Right kidney (tissue), 1 donor: Measurements from ENCODE around the gene CLEC18C.
"Not testable (repeated sequence)": the region's sequence is repeated elsewhere in the genome, so short reads cannot be mapped to it uniquely, and the experiment has no call there.

ENCODE experiments used
- DNase-seq: peaks from one replicate; pipeline ENCODE4 v3.0.0-alpha.2; 2016

CLEC18C gene

DNA sequence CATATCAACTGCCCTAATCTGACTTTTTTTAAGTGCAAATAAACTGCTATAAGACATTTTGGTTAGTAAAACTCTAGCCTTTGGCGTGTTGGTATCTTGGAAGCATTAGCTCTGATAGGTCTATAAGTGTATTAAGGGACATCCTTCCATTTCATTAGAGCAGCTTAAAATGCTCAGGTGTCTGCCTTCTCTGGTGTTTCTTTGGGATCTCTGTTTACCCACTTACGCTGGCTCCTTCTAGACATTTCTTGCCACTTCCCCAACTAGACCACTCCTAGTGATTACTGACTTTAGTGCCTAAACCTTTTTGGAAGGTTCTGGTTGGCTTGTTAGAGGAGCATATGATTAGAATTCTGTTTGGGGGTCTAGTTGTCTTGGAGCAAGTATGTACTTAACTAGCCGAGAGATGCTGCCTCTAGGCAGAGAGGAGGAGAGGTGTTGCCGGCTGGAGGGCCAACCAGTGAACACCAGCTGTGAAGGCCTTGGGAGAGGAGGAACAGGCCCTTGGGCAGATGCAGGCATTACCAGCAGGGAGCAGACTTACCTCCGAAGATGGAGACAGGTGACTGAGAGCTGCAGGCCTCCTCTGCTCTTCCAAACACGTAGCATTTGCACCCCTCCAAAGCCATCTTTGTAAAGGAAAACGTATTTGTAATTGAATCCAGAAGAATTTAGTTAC, 15.2 kb upstream of the CLEC18C start:
- DNase-seq = no peak

DNA sequence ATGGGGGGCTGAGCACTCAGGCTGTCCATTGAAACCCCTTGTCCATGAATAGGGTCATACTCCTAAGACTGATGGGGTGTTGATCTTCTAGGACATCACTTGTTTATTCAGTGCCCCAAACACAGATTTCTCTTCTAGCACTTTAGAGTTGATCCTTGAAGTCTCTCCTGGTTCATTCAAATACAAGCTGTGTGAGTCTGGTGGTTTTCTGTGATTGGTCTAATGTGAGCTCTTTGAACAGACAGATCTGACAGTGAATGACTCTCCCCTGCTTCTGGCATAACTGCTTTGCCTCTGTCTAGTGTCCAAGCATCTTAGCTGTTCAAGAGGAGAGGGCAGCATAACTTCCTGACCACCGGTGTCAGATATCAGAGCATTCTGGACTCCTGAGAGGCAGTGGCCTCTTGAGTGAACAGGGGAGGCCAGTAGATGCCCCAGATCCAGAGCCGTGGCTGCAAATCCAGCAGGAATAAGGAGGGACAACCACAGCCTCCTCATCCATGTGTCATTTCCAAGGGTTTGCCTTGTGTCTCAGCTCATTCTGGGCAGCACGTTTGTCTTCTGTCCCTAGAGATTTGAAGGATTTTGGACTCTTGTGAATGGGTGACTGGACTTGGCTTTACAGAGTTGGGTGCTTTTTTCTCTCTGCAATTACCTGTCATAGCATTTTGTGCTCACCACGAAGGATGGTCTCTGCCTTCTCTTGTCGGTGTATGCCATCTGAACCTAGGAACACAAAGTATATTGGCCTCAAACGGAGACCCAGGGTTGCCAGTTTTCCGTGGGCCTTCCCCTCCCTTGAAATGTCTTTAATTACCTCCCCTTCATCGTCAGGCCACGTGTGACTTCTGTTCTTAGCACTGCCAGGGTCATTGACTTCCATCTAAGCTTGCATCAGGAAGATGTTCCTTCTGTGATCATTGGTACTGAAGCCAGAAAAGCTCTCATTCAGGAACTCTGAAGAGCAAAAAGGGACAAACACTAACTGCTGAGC, 13.9 kb upstream of the CLEC18C start:
- DNase-seq = no peak

- DNase-seq = no peak
Measured at GRCh38 chr16:70160388-70160787, 13.2 kb upstream of the CLEC18C start.

DNA sequence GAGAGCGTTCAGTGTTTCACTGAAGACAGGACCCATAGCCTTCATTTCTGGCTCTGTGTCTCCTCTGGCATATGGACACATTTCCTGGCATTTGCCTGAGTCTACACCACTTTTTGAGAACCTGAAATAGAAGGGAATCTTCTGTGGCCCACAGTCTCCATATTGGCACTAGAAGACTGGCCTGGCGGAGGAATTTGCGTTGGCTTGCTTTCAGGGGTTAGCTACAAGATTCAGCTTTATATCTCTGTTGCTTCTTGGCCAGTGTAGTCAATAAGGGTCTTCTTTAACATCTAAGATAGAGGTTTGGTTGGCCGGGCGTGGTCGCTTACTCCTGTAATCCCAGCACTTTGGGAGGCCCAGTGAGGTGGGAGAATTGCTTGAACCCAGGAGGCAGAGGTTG, 12.8 kb upstream of the CLEC18C start:
- DNase-seq = no peak

- no peak for DNase-seq
Measured at GRCh38 chr16:70161350-70161749, 12.2 kb upstream of the CLEC18C start.

DNA sequence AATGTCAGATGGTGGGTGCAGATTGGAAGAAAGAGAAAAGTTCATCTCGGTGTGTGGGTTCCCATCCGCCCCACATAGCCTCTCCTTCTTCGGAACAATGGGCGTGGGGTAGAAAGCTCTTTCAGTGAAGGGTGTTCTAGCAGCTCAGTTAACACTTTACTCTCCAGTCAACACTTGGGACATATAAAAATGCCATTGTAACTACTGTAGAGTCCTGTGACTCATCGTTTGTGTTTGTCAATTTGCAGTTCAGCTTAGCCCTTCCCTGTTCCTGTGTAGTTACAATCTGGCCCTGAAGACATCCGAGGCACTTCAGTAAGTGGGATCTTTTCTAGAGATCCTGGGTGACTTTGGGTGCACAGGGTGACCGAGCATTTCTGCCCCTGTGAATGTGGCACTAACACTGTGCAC, 11.5 kb upstream of the CLEC18C start:
- no peak for DNase-seq

DNA sequence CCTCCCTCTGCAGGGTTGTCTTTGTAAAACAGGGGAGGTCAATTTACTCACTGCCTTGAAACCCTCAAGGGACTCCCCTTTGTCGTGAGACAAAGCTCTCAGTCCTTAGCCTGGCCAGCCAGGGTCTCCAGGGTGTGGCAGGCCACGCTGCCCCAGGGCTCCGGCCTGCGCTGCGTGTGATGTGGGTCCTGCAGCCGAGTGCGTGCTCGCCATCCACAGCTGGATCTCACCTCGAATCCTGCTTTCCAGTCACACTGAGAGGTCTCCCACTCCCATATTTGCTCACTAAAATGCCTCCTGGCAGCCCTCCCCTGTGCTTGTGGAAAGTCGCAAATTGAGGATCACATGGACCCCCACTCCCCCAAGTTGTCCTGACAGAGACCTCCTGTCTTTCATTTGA, 10.0 kb upstream of the CLEC18C start:
- DNase-seq = no peak

DNA sequence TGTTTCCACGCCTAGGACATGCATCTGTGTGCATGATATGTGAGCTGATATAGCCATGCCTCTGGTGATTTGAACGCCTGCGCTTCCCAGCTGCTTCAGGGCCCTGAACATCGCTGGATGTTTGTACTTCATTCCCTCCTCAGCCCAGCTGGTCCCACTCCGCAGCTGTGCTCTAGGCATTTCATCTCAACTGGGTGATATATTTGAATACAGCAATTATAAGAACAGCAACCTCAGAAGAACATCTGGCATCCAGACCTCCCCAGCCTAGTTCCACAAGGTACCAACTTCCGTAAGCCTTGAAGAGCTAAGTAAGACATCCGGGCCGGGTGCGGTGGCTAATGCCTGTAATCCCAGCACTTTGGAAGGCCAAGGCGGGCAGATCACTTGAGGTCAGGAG, 6.9 kb upstream of the CLEC18C start:
- DNase-seq = not testable (repeated sequence)

- DNase-seq = not testable (repeated sequence)
Measured at GRCh38 chr16:70173916-70174315, 329 bp downstream of the CLEC18C start.

- DNase-seq = not testable (repeated sequence)
Measured at GRCh38 chr16:70174387-70174932, 873 bp downstream of the CLEC18C start.

DNA sequence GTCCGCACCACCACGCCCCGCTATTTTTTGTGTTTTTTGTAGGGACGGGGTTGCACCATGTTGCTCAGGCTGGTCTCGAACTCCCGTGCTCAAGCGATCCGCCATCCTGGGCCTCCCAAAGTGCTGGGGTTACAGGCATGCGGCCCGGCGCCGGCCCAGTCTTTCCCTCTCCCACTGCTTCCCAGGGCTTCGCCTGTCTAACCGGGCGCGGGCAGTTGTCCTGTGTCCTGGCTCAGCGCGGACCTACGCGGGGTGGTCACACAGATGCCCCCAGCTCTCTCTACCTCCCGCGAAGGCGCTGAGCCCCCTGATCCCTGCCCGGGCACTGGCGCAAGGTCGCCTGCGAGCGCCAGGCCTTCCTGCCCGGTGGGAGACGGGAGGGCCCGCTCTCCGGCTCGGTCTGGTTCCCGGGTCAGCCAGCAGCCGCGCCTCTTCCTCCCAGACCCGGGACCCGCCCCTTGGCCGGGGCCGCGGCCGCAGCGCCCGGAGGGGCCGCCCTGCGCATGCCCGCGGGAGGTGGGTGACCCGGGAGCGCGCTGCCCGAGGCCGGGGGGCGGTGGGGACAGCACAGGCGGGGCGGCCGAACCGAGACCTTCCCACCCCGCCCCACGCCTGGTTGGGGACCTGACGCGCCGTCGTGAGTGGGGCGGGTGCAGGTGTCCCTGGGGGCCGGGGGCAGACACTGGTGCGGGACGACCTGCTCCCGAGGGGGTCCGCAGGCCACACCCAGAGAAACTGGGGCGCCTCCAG, 14.4 kb downstream of the CLEC18C start:
- not testable (repeated sequence) for DNase-seq

DNA sequence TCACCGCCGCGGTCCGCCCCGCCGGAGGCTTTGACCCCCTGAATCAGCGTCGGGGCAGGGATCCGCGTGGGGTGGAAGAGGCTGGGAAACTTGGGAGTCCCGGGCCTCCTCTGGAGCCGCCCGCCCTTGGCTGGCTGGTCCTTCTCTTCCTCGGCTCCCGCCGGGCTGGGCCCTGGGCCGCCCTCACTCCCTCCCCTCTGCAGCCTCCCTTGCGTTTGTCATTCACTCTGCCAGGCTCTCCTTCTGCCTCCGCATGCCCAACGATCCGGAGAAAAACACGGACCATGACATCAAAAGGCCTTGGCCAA, 15.0 kb downstream of the CLEC18C start:
- peak; percentile 58 for DNase-seq

DNA sequence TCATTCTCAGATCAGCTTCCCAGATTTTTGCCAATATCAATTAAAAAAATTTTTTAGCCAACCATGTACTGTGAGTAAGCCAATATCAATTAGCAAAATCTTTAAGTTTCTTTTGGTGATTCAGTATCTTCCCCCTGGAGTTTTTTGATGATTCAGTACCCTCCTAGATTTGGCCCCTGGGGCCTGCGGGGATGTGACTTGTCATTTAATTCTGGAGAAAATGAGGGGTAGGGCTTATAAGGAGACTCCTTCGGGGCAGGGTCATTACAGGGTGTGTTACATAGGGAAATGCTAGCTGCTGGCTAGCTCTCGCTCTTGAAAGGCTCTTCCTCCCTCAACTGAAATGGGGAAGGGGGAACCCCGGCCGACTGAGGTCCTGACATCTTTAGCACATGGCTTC, 17.0 kb downstream of the CLEC18C start:
- not testable (repeated sequence) for DNase-seq

GRCh38 chr16:70196683-70197300, 23.2 kb downstream of the CLEC18C start:
- not testable (repeated sequence) for DNase-seq

DNA sequence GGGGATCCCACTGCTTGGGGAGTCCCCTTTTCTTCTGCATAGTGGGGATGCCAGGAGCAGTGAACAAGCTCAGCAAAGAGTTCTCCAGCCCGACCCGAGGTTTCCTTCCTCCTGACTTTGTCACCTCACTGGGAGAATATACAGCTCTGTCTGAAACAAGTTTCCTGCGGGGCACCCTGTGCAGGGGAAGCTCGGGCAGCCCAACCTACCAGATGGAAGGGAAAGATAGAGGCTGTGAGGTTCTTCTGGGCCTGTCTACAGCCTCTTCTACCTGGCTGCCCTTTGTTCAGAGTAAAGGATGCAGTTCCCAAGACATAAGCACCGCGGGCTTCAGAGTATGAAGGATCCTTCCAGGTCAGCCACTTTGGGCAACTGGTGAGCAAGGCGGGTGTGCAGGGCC, 24.0 kb downstream of the CLEC18C start:
- DNase-seq = not testable (repeated sequence)

GRCh38 chr16:70198230-70198629, 24.6 kb downstream of the CLEC18C start:
- DNase-seq = not testable (repeated sequence)

- peak; percentile 7 for DNase-seq
Measured at GRCh38 chr16:70198666-70199065, 25.1 kb downstream of the CLEC18C start.

- DNase-seq = not testable (repeated sequence)
Measured at GRCh38 chr16:70199170-70199569, 25.6 kb downstream of the CLEC18C start.

GRCh38 chr16:70200063-70200462, 26.5 kb downstream of the CLEC18C start:
- DNase-seq = not testable (repeated sequence)

- DNase-seq = not testable (repeated sequence)
Measured at GRCh38 chr16:70203508-70203907, 29.9 kb downstream of the CLEC18C start.

GRCh38 chr16:70204010-70204409, 30.4 kb downstream of the CLEC18C start:
- not testable (repeated sequence) for DNase-seq
